Vagina (tissue), 2 donors: ENCODE data around the gene AHNAK. TPM values are rescaled to one million over a fixed set of nuclear protein-coding genes. Genes with fewer than 3 reads are reported as not detected.
A peak's percentile ranks its signal among the peaks of the same experiment; 100 is the strongest.

Source experiments
- DNase-seq, 2 donors: peaks; one replicate each; pipeline ENCODE4 v3.0.0-alpha.2; 2017; ENCODE audit errors: extremely low spot score in 2 of 2
- H3K27ac ChIP-seq: fragments of 200-600 bp; sonication (generic); one replicate; pipeline ENCODE4 v1.5.1; 2019
- H3K27me3 ChIP-seq: fragments of 200-600 bp; sonication (generic); one replicate; pipeline ENCODE4 v1.5.1; 2019
- H3K36me3 ChIP-seq, 2 donors: fragments of 200-600 bp; sonication (generic); one replicate each; pipeline ENCODE4 v1.5.1; 2017 to 2019
- H3K4me1 ChIP-seq: fragments of 200-600 bp; sonication (generic); one replicate; pipeline ENCODE4 v1.5.1; 2019
- H3K4me3 ChIP-seq, 2 donors: fragments of 200-600 bp; sonication (generic); 1 replicate in 1 of 2; 2 replicates in 1 of 2; pipeline ENCODE4 v1.5.1; 2016 to 2019
- H3K9me3 ChIP-seq: fragments of 200-600 bp; sonication (generic); one replicate; pipeline ENCODE4 v1.5.1; 2019
- CTCF ChIP-seq, 3 experiments: fragments of 450-650 bp in 2 of 3; fragments of 200-600 bp in 1 of 3; sonication (generic) in 1 of 3; IDR thresholded peaks; one replicate each; pipeline ENCODE4 v1.5.1; 2017 to 2019; ENCODE audit warnings: antibody characterized with exemption in 3 of 3, mild to moderate bottlenecking in 2 of 3, moderate library complexity in 2 of 3
- POLR2A ChIP-seq, 2 donors: fragments of 450-650 bp; IDR thresholded peaks; one replicate each; pipeline ENCODE4 v1.6.1; 2017; ENCODE audit warnings: antibody characterized with exemption in 2 of 2, mild to moderate bottlenecking in 2 of 2, moderate library complexity in 2 of 2
- POLR2AphosphoS5 ChIP-seq, 2 donors: sonication (generic); formaldehyde crosslinking; IDR thresholded peaks; one replicate each; pipeline ENCODE4 v1.9.0; 2017; ENCODE audit warnings: antibody characterized with exemption in 2 of 2, mild to moderate bottlenecking in 2 of 2, low read depth in 1 of 2; ENCODE audit not compliant: insufficient read depth in 1 of 2
- intact Hi-C: fragments of 100-400 bp; cut with DNase I; formaldehyde crosslinking; loops from one replicate; pipeline ENCODE4 v1.15.1; 2023
- total RNA-seq: library from RNA; depleted of rRNA; stranded (reverse); fragments of >200 nt; gene quantifications from one replicate; pipeline ENCODE4 v1.2.3, GENCODE V29; 2016

AHNAK gene
- total RNA-seq, 1 donor from 2014 or later, result 828 TPM

- intact Hi-C loops, result loop anchor here (5.0 kb wide), 1 partner anchor 122 kb away; no protein-coding TSS in a partner anchor
- peak overlapping the region; percentile 86 for H3K27ac ChIP-seq
- no peaks in the 10 kb centered on the region for H3K27me3 ChIP-seq
- no peak for DNase-seq
- H3K4me1 ChIP-seq, result peaks cover 28% of the 10 kb centered on the region
- no peaks in the 10 kb centered on the region for H3K9me3 ChIP-seq
- no peak overlapping the region for H3K4me3 ChIP-seq
- TF ChIP-seq CTCF (IDR thresholded peaks at IDR 0.05) (no peak), POLR2AphosphoS5 (IDR thresholded peaks at IDR 0.05; ENCODE audit: insufficient read depth in 1 of 2, low read depth in 1 of 2) (no peak), POLR2A (IDR thresholded peaks at IDR 0.05) (no peak)
- H3K36me3 ChIP-seq, result no peaks in the 10 kb centered on the region
These were observed 126.7 kb downstream of the AHNAK start for GRCh38 chr11:62419943-62420342.

- no peak for DNase-seq
- Histone ChIP-seq H3K9me3 (no peaks in the 10 kb centered on the region), H3K4me3 (no peak overlapping the region), H3K4me1 (peaks cover 23% of the 10 kb centered on the region), H3K27ac (peak overlapping the region; percentile 86), H3K27me3 (no peaks in the 10 kb centered on the region), H3K36me3 (no peaks in the 10 kb centered on the region)
- intact Hi-C loops, result no loop called here
- no peak for TF ChIP-seq CTCF (IDR thresholded peaks at IDR 0.05)
- no peak for TF ChIP-seq POLR2AphosphoS5 (IDR thresholded peaks at IDR 0.05; ENCODE audit: insufficient read depth in 1 of 2, low read depth in 1 of 2)
- TF ChIP-seq POLR2A (IDR thresholded peaks at IDR 0.05), result no peak
These were observed 127.2 kb downstream of the AHNAK start for GRCh38 chr11:62419314-62419929.

- intact Hi-C loops, result no loop called here
These were observed 127.9 kb downstream of the AHNAK start, which contains the start of gene SCGB1A1 for GRCh38 chr11:62418733-62419132. TSS of gene SCGB1A1 (plus strand) at chr11:62419033. CDS start at chr11:62419096, 63 bp downstream.

GRCh38 chr11:62418136-62418535 is 128.5 kb downstream of the AHNAK start:
- peaks cover 30% of the 10 kb centered on the region for H3K4me1 ChIP-seq
- intact Hi-C loops, result no loop called here
- H3K27ac ChIP-seq, result peak overlapping the region; percentile 86
- H3K9me3 ChIP-seq, result no peaks in the 10 kb centered on the region
- H3K36me3 ChIP-seq, result no peaks in the 10 kb centered on the region
- no peak for TF ChIP-seq POLR2A (IDR thresholded peaks at IDR 0.05)
- TF ChIP-seq CTCF (IDR thresholded peaks at IDR 0.05), result no peak
- no peak for TF ChIP-seq POLR2AphosphoS5 (IDR thresholded peaks at IDR 0.05; ENCODE audit: insufficient read depth in 1 of 2, low read depth in 1 of 2)
- H3K4me3 ChIP-seq, result no peak overlapping the region
- H3K27me3 ChIP-seq, result no peaks in the 10 kb centered on the region
- no peak for DNase-seq

More at GRCh38 chr11:62418733-62419132, 127.9 kb downstream of the AHNAK start, which contains the start of gene SCGB1A1:
- Histone ChIP-seq H3K4me1 (peaks cover 24% of the 10 kb centered on the region), H3K36me3 (no peaks in the 10 kb centered on the region), H3K4me3 (no peak within 1 kb of the TSS), H3K27me3 (no peaks in the 10 kb centered on the region), H3K27ac (peak within 1 kb of the TSS; percentile 86), H3K9me3 (no peaks in the 10 kb centered on the region)
- DNase-seq, result no peak
- TF ChIP-seq CTCF (IDR thresholded peaks at IDR 0.05) (no peak), POLR2AphosphoS5 (IDR thresholded peaks at IDR 0.05; ENCODE audit: insufficient read depth in 1 of 2, low read depth in 1 of 2) (no peak), POLR2A (IDR thresholded peaks at IDR 0.05) (no peak)

GRCh38 chr11:62416596-62416995 is 130.0 kb downstream of the AHNAK start:
- no peaks in the 10 kb centered on the region for H3K36me3 ChIP-seq
- H3K4me3 ChIP-seq, result no peak overlapping the region
- H3K27ac ChIP-seq, result no peak overlapping the region
- peaks cover 38% of the 10 kb centered on the region for H3K4me1 ChIP-seq
- DNase-seq, result no peak
- H3K9me3 ChIP-seq, result no peaks in the 10 kb centered on the region
- intact Hi-C loops, result no loop called here
- TF ChIP-seq CTCF (IDR thresholded peaks at IDR 0.05) (no peak), POLR2AphosphoS5 (IDR thresholded peaks at IDR 0.05; ENCODE audit: insufficient read depth in 1 of 2, low read depth in 1 of 2) (no peak), POLR2A (IDR thresholded peaks at IDR 0.05) (no peak)
- no peaks in the 10 kb centered on the region for H3K27me3 ChIP-seq
